HepG2 (cell line): Measurements from ENCODE around the gene PDZD7. TPM values are rescaled to one million over a fixed set of nuclear protein-coding genes. Genes with fewer than 3 reads are reported as not detected.
A peak's percentile ranks its signal among the peaks of the same experiment; 100 is the strongest.

ENCODE experiments used
- ESRRA ChIP-seq: sonication (generic); formaldehyde crosslinking; IDR thresholded peaks from 2 replicates; pipeline ENCODE4 v1.5.1; 2020; ENCODE audit warnings: mild to moderate bottlenecking, low read depth, missing genetic modification reagents
- ETV5 ChIP-seq: IDR thresholded peaks from 2 replicates; pipeline ENCODE4 v1.6.1; 2018; ENCODE audit warnings: missing biosample characterization, missing genetic modification reagents, inconsistent platforms, borderline replicate concordance
- GABPB1 ChIP-seq: IDR thresholded peaks from 2 replicates; pipeline ENCODE4 v1.6.1; 2016; ENCODE audit warnings: mild to moderate bottlenecking, missing genetic modification reagents, moderate library complexity, missing compliant biosample characterization
- HNF1B ChIP-seq: sonication (generic); formaldehyde crosslinking; IDR thresholded peaks from 2 replicates; pipeline ENCODE4 v1.5.1; 2020; ENCODE audit warnings: mild to moderate bottlenecking, moderate library complexity, missing genetic modification reagents
- IRF2 ChIP-seq: IDR thresholded peaks from 2 replicates; pipeline ENCODE4 v1.6.1; 2018; ENCODE audit warnings: missing genetic modification reagents, missing compliant biosample characterization
- JARID2 ChIP-seq: sonication (generic); formaldehyde crosslinking; IDR thresholded peaks from 2 replicates; pipeline ENCODE4 v1.8.1; 2023; ENCODE audit warnings: missing genetic modification reagents, inconsistent platforms; ENCODE audit not compliant: insufficient replicate concordance
- KLF16 ChIP-seq, 2 experiments: sonication (generic) in 1 of 2; formaldehyde crosslinking in 1 of 2; IDR thresholded peaks; 2 replicates each; pipeline versions ENCODE4 v1.6.1 to v1.8.0; 2016 to 2023; ENCODE audit warnings: missing genetic modification reagents in 2 of 2, missing compliant biosample characterization in 1 of 2
- POLR2AphosphoS5 ChIP-seq: IDR thresholded peaks from 2 replicates; pipeline ENCODE4 v1.6.1; 2012; ENCODE audit warnings: low read depth, low read length
- SMAD9 ChIP-seq: sonication (generic); formaldehyde crosslinking; IDR thresholded peaks from 2 replicates; pipeline ENCODE4 v1.5.1; 2020; ENCODE audit warnings: mild to moderate bottlenecking, missing genetic modification reagents
- SOX6 ChIP-seq, 2 experiments: fragments of 450-650 bp in 1 of 2; sonication (generic) in 1 of 2; formaldehyde crosslinking in 1 of 2; IDR thresholded peaks; 2 replicates each; pipeline versions ENCODE4 v1.4.0 to v1.6.1; 2017 to 2020; ENCODE audit warnings: antibody characterized with exemption in 1 of 2, mild to moderate bottlenecking in 1 of 2, missing genetic modification reagents in 1 of 2
- STAG1 ChIP-seq: sonication (generic); formaldehyde crosslinking; IDR thresholded peaks from 2 replicates; pipeline ENCODE4 v1.4.0; 2020; ENCODE audit warnings: missing genetic modification reagents
- TGIF2 ChIP-seq: IDR thresholded peaks from 2 replicates; pipeline ENCODE4 v1.6.1; 2016; ENCODE audit warnings: control low read depth, missing compliant biosample characterization
- XRCC5 ChIP-seq: fragments of 200-400 bp; formaldehyde crosslinking; optimal IDR thresholded peaks from 2 replicates; pipeline ENCODE3; 2017; ENCODE audit warnings: mild to moderate bottlenecking, low read length
- ZNF350 ChIP-seq: sonication (generic); formaldehyde crosslinking; IDR thresholded peaks from 2 replicates; pipeline ENCODE4 v1.4.0; 2020; ENCODE audit warnings: mild to moderate bottlenecking, low read depth, missing genetic modification reagents, borderline replicate concordance
- ZNF430 ChIP-seq: sonication (generic); formaldehyde crosslinking; IDR thresholded peaks from 2 replicates; pipeline ENCODE4 v1.9.0; 2021; ENCODE audit warnings: mild to moderate bottlenecking, missing genetic modification reagents
- ZNF770 ChIP-seq: sonication (generic); formaldehyde crosslinking; IDR thresholded peaks from 2 replicates; pipeline ENCODE4 v1.5.0; 2020; ENCODE audit warnings: mild to moderate bottlenecking, missing genetic modification reagents
- ZNF772 ChIP-seq: sonication (generic); formaldehyde crosslinking; IDR thresholded peaks from 2 replicates; pipeline ENCODE4 v1.5.0; 2020; ENCODE audit warnings: mild to moderate bottlenecking, missing genetic modification reagents
- ZSCAN29 ChIP-seq: sonication (generic); formaldehyde crosslinking; conservative IDR thresholded peaks from 2 replicates; pipeline ENCODE4 v1.4.0; 2020; ENCODE audit warnings: mild to moderate bottlenecking, missing genetic modification reagents
- ZSCAN31 ChIP-seq: sonication (generic); formaldehyde crosslinking; IDR thresholded peaks from 2 replicates; pipeline ENCODE4 v1.5.0; 2020; ENCODE audit warnings: low read depth, mild to moderate bottlenecking, missing genetic modification reagents
- polyA plus RNA-seq, 8 experiments: library from polyadenylated mRNA; depleted of rRNA in 3 of 8; stranded (reverse) in 7 of 8; unstranded in 1 of 8; fragments of >200 nt; fragmentation: Illumina TruSeq in 4 of 8; extraction: Trizol in 4 of 8; gene quantifications; 2 replicates each; pipeline versions ENCODE4 v1.2.1 to v1.2.3, GENCODE V29; 2011 to 2016; ENCODE audit warnings: low read depth in 4 of 8, missing spikeins in 1 of 8, mixed read lengths in 1 of 8; ENCODE audit not compliant: insufficient read depth in 1 of 8
- total RNA-seq, 5 experiments: library from RNA; depleted of rRNA; stranded (reverse); fragments of >200 nt; fragmentation: Illumina TruSeq; extraction: Trizol; gene quantifications; 2 replicates each; pipeline ENCODE4 v1.2.3, GENCODE V29; 2016; ENCODE audit warnings: low read depth in 1 of 5
- TF ChIP-seq, protein P1 (sequence below): sonication (generic); formaldehyde crosslinking; IDR thresholded peaks from 2 replicates; pipeline ENCODE4 v1.8.0; 2022; ENCODE audit warnings: missing genetic modification reagents, mild to moderate bottlenecking, inconsistent platforms, borderline replicate concordance
- TF ChIP-seq, protein P2 (sequence below): sonication (generic); formaldehyde crosslinking; IDR thresholded peaks from 2 replicates; pipeline ENCODE4 v1.5.0; 2020; ENCODE audit warnings: mild to moderate bottlenecking, missing genetic modification reagents, moderate library complexity

The PDZD7 gene
- total and polyA plus RNA-seq, 2 of the 13 experiments (the other 11 are each of a cell fraction or from before 2014, with no cell fraction given) = 0.58 to 0.73 TPM

- TF ChIP-seq ZNF770 = peak; percentile 67
- TF ChIP-seq ZSCAN31 (CRISPR knock-in tag) = peak; percentile 13; the same call in 1 of the 2 replicates
- peak; percentile 35; the same call in 1 of the 2 replicates for TF ChIP-seq GABPB1
- TF ChIP-seq ZNF350 (CRISPR knock-in tag) = peak; percentile 17; the same call in 1 of the 2 replicates
- TF ChIP-seq TGIF2 (CRISPR knock-in tag) = 0 out of 2 replicates have a peak, but pooled peaks have one; percentile 13
- no peak for TF ChIP-seq ESRRA (CRISPR knock-in tag)
- TF ChIP-seq, protein P1, sequence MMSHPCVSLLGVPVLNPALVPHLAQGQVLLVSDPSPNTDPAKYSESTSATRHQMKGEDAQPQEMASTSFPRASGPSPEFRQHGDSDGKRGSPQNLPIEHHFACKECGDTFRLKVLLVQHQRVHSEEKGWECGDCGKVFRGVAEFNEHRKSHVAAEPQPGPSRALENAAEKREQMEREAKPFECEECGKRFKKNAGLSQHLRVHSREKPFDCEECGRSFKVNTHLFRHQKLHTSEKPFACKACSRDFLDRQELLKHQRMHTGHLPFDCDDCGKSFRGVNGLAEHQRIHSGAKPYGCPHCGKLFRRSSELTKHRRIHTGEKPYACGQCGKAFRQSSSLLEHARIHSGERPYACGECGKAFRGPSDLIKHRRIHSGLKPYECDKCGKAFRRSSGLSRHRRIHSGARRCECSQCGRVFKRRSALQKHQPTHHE (CRISPR knock-in tag) = peak; percentile 32; the same call in 1 of the 2 replicates
- no peak for TF ChIP-seq POLR2AphosphoS5
- peak; percentile 17; the same call in 1 of the 2 replicates for TF ChIP-seq HNF1B (CRISPR knock-in tag)
- no peak for TF ChIP-seq ZSCAN29
- 0 out of 2 replicates have a peak, but pooled peaks have one; percentile 36 for TF ChIP-seq ZNF772 (CRISPR knock-in tag)
- TF ChIP-seq IRF2 (CRISPR knock-in tag) = peak; percentile 6; the same call in 1 of the 2 replicates
- no peak for TF ChIP-seq ZNF430
- peak; percentile 52 for TF ChIP-seq XRCC5
- TF ChIP-seq, protein P2, sequence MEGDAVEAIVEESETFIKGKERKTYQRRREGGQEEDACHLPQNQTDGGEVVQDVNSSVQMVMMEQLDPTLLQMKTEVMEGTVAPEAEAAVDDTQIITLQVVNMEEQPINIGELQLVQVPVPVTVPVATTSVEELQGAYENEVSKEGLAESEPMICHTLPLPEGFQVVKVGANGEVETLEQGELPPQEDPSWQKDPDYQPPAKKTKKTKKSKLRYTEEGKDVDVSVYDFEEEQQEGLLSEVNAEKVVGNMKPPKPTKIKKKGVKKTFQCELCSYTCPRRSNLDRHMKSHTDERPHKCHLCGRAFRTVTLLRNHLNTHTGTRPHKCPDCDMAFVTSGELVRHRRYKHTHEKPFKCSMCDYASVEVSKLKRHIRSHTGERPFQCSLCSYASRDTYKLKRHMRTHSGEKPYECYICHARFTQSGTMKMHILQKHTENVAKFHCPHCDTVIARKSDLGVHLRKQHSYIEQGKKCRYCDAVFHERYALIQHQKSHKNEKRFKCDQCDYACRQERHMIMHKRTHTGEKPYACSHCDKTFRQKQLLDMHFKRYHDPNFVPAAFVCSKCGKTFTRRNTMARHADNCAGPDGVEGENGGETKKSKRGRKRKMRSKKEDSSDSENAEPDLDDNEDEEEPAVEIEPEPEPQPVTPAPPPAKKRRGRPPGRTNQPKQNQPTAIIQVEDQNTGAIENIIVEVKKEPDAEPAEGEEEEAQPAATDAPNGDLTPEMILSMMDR (CRISPR knock-in tag) = peak; percentile 62
- peak; percentile 7; the same call in 1 of the 2 replicates for TF ChIP-seq ETV5 (CRISPR knock-in tag)
- no peak for TF ChIP-seq SMAD9 (CRISPR knock-in tag)
- no peak for TF ChIP-seq JARID2 (CRISPR knock-in tag)
- TF ChIP-seq KLF16 (CRISPR knock-in tag; IDR thresholded peaks at IDR 0.05) = peak in 1 of 2 experiments; percentile 61; a peak in 1 of 4 replicates
- no peak for TF ChIP-seq SOX6 (IDR thresholded peaks at IDR 0.05)
- TF ChIP-seq SOX6 (CRISPR knock-in tag; IDR thresholded peaks at IDR 0.05) = 0 out of 2 replicates have a peak, but pooled peaks have one; percentile 25
- TF ChIP-seq STAG1 (CRISPR knock-in tag) = peak; percentile 38; the same call in 1 of the 2 replicates
Measured at GRCh38 chr10:101011517-101012423, 19.2 kb downstream of the PDZD7 start (continued).
